Femur (tissue), 1 donor: ENCODE data around the gene ASB1.

Experiments used
- DNase-seq: peaks from one replicate; pipeline ENCODE4 v3.0.0-alpha.2; 2017

Gene ASB1

GRCh38 chr2:238473523-238473922 is 46.8 kb downstream of the ASB1 start:
- DNase-seq, result no peak

- DNase-seq, result no peak
These were observed 48.3 kb downstream of the ASB1 start for GRCh38 chr2:238475034-238475433.

DNA sequence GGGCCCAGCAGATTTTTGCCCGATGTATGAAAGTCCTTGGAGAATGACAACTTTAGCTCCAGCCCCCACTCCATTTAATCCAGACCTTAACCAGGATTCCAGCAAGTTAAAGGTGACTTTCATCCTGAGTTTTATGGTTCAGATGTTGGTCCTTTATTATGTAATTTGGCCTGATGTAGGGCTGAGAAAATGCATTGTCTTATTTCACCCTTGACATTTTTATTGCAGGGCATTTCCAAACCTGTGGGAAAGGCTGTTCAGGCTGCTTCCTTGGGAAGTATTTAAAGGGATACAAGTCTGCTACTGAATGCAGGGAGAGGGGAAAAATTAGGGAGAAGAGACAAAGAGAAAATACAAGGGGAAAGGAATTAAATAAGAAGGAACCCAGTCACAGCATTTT is 48.8 kb downstream of the ASB1 start:
- DNase-seq, result no peak

DNA sequence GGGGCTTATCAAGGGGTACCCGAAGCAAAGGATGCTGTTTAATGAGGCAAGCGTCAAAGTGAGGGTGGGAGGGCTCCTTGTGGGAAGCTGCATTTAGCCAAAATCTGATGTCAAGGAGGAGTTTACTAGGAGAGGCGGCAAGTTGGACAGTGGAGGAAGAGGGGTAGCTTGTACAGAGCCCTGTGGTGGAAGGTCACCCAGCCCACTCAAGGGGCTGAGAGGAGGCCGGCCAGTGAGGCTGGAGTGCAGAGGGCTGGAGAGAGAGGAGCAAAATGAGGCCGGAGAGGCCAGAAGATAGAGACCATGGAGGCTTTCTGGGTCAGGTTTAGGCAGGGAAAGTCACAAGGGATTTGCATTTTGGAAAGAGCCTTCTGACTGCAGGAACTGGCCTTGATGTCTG is 49.5 kb downstream of the ASB1 start:
- no peak for DNase-seq

- no peak for DNase-seq
These were observed 51.5 kb downstream of the ASB1 start for GRCh38 chr2:238478216-238478615.

- DNase-seq, result no peak
These were observed 53.1 kb downstream of the ASB1 start for GRCh38 chr2:238479847-238480246.

DNA sequence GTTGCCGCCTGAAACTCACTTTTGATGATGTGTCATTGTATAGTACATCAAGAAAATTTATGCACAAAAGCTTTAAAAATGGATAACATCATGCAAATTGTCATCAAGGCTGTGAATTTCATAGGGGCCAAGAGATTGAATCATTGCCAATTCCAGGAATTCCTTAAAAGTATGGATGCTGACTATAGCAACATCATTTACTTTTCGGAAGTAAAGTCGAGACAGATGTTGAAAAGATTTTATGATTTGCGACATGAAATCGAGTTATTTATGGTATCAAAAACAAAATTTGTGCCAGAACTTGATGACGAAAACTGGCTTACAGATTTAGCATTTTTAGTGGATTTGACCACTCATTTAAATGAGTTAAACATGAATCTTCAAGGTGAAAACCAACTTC is 56.3 kb downstream of the ASB1 start:
- no peak for DNase-seq

DNA sequence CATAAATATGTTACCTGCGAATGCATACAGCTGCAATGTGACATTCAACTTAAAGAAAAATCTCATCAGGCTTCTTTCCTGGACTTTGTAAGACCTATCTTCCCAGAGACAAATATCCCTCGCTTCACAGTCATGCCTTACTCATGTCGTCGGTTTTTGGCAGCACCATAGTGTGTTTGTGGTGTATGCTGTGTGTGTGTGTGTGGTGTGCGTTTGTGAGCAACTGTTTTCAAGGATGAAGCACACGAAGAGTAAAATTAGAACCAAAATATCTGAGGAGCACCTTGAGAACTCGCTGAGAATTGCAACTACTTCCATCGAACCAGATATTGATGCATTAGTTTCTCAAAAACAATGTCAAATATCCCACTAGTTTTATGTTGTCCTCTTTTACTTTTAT is 56.9 kb downstream of the ASB1 start:
- no peak for DNase-seq

DNA sequence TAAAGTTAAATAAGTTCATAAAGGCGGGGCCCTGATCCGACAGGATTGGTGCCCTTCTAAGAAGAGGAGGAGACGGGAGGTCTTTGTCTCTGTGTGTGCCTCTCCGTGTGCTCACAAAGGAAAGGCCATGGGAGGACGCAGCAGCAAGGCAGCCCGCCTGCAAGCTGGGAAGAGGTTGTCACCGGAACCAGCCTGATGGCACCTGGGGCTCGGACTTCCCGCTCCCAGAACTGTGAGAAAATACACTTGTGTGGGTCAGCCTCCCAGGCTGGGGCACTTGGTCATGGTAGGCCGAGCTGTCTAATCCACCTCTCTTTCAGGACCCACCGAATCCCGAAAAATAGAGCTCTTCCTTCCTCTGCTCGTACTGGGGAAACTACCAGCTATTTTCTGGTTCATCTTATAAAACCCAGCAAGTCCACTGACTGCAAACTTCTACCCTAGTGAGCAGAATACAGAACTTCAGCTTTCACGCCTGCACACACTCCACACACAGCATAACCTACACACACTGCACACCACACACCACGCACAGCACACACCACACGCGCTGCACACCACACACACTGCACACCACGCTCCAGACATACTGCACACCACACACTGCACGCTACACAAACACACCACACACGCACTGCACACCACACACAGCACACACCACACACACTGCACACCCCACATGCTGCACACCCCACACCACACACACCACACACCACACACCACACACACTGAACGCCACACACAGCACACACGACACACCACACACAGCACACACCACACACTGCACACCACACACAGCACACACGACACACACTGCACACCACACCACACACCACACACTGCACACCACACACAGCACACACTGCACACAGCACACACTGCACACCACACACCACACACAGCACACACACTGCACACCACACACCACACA is 58.1 kb downstream of the ASB1 start:
- no peak for DNase-seq

DNA sequence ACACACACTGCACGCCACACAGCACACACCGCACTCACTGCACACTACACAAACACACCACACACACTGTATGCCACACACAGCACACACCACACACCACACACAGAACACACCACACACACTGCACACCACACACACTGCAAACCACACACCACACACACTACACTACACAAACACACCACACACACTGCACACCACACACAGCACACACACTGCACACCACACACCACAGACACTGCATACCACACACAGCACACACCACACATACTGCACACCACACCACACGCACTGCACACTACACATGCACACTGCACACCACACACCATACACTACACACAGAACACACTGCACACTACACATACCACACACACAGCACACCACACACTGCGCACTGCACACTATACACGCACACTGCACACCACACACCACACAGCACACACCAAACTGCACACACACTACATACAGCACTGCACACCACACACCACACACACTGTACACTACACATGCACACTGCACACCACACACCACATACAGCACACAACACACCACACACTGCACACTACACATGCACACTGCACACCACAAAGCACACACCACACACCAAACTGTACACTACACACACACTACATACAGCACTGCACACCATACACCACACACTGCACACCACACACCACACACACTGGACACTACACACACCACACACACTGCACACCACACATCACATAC is 59.6 kb downstream of the ASB1 start:
- DNase-seq, result no peak

DNA sequence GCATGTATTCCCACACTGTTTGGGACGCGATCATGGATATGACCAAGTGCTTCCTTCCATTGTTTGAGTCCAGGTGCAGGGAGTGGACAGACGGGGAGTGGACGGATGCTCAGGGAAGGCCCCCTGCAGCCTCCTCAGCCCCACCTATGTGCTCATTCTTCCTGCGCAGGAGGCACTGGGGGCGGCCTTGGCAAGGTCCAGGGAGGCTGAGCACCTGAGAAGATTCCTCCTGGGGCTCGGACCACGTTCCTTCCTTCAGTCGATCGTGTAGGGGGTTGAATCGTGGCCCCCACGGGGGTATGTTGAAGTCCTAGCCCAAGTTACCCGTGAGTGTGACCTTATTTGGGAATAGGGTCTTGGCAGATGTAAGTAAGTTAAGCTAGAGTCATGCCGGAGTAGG is 60.4 kb downstream of the ASB1 start:
- DNase-seq, result no peak

DNA sequence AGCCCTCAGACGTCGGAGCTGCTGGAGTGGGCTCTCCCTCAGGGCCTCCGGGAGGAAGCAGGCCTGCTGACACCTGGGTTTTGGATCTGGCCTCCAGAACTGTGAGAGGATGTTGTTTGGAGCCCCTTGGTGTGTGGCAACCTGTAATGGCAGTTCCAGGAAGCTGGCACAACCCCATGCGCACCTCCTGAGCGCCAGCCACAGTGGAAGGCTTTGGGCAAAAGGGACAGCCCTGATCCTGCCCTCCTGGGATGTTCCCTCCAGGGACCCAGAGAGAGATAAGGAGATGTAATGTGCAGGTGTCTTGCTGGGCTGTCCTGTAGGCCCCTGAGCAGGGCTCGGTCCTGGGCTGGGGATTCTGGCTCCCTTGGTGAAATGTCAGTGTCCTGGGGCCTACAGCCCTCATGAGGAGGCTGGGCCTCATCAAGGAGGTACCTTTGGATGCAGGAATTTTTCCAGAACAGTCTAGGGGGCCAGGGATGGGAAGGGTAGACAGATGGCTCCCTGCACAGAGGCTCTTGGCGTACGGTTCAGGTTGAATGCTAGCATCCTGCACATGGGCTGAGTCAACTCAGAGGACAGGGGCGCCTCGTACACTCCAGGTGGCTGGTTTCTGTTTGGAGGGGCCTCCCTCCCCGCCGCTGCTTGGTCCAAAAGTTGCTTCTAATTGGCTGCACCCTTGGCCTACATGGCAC is 61.1 kb downstream of the ASB1 start:
- no peak for DNase-seq

- no peak for DNase-seq
These were observed 61.7 kb downstream of the ASB1 start for GRCh38 chr2:238488347-238488826.

GRCh38 chr2:238489431-238489830 is 62.7 kb downstream of the ASB1 start:
- DNase-seq, result no peak

DNA sequence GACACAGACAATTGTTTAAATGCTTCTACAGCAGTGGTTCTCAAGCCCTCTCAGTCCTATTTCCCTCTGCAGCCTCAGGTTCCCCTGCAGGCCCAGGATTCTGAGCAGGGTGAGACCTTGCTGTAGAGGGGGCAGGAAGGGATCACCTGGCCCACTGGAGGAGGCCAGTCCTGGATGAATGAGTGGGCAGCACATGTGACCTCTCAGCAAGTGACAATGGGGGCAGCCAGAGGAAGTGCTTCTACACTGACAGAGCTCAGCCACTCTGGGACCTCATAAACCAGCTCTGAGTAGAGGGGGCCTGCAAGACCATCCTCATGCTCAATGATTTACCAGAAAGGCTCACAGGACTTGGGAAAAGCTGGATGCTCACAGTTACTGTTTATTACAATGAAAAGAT is 63.2 kb downstream of the ASB1 start:
- DNase-seq, result no peak

- DNase-seq, result no peak
These were observed 66.1 kb downstream of the ASB1 start for GRCh38 chr2:238492840-238493239.

- no peak for DNase-seq
These were observed 66.7 kb downstream of the ASB1 start for GRCh38 chr2:238493411-238493810.

DNA sequence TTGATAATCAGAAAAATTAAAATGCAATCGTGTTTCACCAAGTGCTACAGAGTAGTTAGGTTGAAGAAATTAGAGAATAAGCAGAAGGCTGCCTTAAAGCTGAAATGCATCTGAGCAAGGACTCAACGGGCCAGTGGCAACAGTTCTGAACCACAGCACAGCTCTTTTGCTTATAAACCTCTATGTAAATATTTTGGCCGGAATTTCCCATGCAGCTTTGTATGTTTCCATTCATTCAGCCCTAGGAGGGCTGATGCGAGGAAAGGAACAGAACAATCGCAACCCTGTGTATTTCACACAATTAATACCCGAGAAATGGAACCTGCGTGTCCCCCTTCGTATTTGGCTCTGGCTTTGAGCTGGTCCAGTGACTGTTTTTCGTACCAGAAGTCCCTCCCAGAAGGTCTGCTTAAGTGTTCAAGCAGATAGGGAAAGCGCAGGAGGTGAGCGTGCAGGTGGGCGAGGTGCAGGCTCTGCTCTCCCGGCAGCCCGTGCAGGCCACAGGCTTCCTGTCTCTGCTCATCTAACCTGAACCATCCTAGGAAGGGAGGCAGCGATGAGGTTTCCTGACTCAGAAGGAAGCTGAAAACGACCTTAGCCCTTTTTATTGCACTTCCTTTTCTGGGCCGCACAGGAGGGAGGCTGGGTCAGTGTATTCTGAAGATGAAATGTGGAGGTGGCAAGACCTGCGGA is 67.3 kb downstream of the ASB1 start:
- no peak for DNase-seq

DNA sequence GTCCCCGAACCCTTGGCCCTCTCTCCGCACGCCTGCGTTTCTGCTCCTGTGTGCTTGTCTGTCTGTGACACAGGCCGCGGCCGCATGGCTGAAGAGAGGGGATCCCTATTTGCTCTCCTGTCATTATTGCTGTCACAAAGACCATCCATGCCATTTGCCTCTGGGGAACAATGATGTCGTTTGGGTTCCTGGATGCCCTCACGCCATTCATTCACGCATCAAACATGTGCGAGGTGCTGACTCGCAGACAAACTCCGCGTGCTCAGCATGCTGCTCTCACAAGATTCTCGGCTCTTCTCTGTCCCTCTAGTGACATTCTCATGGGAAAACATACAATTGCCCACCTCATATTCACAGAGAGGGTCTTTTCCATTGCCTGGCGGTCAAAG is 67.8 kb downstream of the ASB1 start:
- DNase-seq, result no peak

DNA sequence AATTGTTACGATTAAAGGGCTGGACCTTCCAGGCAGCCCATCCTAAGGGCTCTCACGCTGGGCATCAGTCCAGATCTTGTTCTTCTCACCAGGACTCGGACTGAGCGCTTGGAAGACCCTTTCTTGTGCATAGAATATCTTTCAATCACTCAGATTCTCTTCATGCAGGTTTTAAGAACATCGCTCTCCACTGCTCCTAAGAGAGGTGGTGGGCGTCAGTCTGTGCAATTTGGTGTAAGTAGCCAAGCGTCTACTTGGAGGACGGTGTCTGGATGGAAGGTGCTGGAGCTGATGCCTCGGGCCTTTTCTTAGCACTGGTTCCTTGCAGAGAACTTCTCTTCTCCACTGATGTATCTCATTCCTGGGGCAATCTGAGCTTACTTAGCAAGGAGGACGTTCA is 68.7 kb downstream of the ASB1 start:
- no peak for DNase-seq

DNA sequence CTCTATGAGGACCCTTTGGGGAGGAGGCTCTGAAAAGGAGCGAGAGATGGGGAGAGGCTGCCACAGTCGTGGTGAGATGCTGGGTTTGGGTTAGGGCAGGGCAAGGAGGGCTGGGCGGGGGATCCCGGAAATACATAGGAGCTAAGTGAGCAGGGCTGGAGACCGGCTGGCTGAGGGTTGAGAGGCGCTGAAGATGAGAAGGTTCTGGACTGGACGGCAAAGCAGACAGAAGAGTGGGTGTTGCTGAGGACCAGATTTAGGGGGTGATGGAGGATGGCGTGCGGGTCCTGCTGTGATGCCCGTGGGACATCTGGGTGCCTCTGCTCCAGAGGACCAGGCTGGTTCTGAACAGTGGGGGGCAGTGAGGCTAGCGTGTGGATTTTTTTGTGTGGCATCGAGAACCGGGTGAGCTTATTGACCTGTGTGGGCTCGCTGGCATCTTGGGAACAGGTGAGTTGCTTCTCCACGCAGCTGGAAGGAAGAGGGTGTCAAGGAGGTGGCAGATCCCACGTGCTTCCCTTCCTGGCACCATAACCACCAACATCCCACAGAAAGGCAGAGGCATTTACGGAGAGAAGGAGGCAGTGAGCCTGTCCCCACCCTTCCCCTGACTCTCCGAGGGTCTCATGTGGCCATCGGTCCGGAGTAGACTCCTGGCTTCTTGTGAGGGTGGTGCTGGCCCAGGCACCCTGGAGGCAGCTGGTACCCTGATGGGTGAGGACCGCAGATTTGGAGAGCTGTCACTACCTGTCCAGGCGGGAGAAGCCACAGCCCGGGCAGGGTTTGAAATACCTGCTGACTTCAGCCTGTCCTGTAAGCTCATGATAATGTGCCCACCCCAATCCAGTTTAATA is 70.3 kb downstream of the ASB1 start:
- DNase-seq, result no peak

GRCh38 chr2:238497610-238498005 is 70.9 kb downstream of the ASB1 start:
- DNase-seq, result no peak
